Measurements from ENCODE around the gene HNRNPR. TPM values are rescaled to one million over a fixed set of nuclear protein-coding genes. Genes with fewer than 3 reads are reported as not detected.
A peak's percentile ranks its signal among the peaks of the same experiment; 100 is the strongest.

HNRNPR gene
- total RNA-seq, 1 experiment from 2014 or later, result 198 TPM

- no peak for DNase-seq
- Histone ChIP-seq H3K27ac (no peak overlapping the region), H3K9me3 (ENCODE audit: insufficient read depth, low read depth) (no peaks in the 10 kb centered on the region), H3F3A (ENCODE audit: insufficient read depth, low read depth) (peaks cover 3% of the 10 kb centered on the region; the same call in 1 of the 2 replicates), H3K4me2 (no peak overlapping the region), H3K4me1 (replicated peaks; ENCODE audit: insufficient read depth) (peaks cover 15% of the 10 kb centered on the region; the same call in 1 of the 2 replicates), H3K79me2 (ENCODE audit: low read depth) (no peaks in the 10 kb centered on the region), H3K27me3 (ENCODE audit: insufficient read depth, low read depth) (no peaks in the 10 kb centered on the region), H3K36me3 (ENCODE audit: low read depth) (no peaks in the 10 kb centered on the region), H4K20me1 (ENCODE audit: insufficient read depth) (no peaks in the 10 kb centered on the region), H2AFZ (no peak overlapping the region), H3K4me3 (no peak overlapping the region), H3K9me2 (ENCODE audit: insufficient read depth) (no peaks in the 10 kb centered on the region)
- TF ChIP-seq EZH2 (IDR thresholded peaks at IDR 0.05; ENCODE audit: low read depth) (no peak), CTCF (conservative IDR thresholded peaks at IDR 0.05) (no peak)
- intact Hi-C loops (cut with micrococcal nuclease; ENCODE audit: unreplicated experiment), result no loop called here
- ChIA-PET CTCF (no interaction called here), POLR2A (ENCODE audit: unreplicated experiment) (interaction anchor here (0.5 to 0.6 kb wide), 3 partner anchors 12 to 93 kb away, joined by 3 to 10 read pairs (median 3); no protein-coding TSS in a partner anchor)
- no TSS peak for BruUV-seq (replicated peaks)
Measured at GRCh38 chr1:23389837-23390321, 45.8 kb upstream of the HNRNPR start.

- H3K4me3 ChIP-seq, result no peak overlapping the region
- no peak for TF ChIP-seq EZH2 (IDR thresholded peaks at IDR 0.05; ENCODE audit: low read depth)
- no peak for TF ChIP-seq CTCF (conservative IDR thresholded peaks at IDR 0.05)
- no peak overlapping the region for H3K27ac ChIP-seq
- intact Hi-C loops (cut with micrococcal nuclease; ENCODE audit: unreplicated experiment), result no loop called here
- POLR2A ChIA-PET (ENCODE audit: unreplicated experiment), result no interaction called here
- no peaks in the 10 kb centered on the region for H4K20me1 ChIP-seq (ENCODE audit: insufficient read depth)
- H3K9me3 ChIP-seq (ENCODE audit: insufficient read depth, low read depth), result no peaks in the 10 kb centered on the region
- no peak for DNase-seq
- peaks cover 6% of the 10 kb centered on the region; the same call in 1 of the 2 replicates for H3K4me1 ChIP-seq (replicated peaks; ENCODE audit: insufficient read depth)
- H3K79me2 ChIP-seq (ENCODE audit: low read depth), result no peaks in the 10 kb centered on the region
- H3K4me2 ChIP-seq, result no peak overlapping the region
- H3F3A ChIP-seq (ENCODE audit: insufficient read depth, low read depth), result peaks cover 12% of the 10 kb centered on the region; the same call in 1 of the 2 replicates
- no peaks in the 10 kb centered on the region for H3K36me3 ChIP-seq (ENCODE audit: low read depth)
- H2AFZ ChIP-seq, result no peak overlapping the region
- H3K27me3 ChIP-seq (ENCODE audit: insufficient read depth, low read depth), result no peaks in the 10 kb centered on the region
- H3K9me2 ChIP-seq (ENCODE audit: insufficient read depth), result no peaks in the 10 kb centered on the region
- BruUV-seq (replicated peaks), result no TSS peak
- CTCF ChIA-PET, result no interaction called here
Measured at GRCh38 chr1:23387494-23387893, 43.4 kb upstream of the HNRNPR start.

- Histone ChIP-seq H3F3A (ENCODE audit: insufficient read depth, low read depth) (peaks cover 12% of the 10 kb centered on the region; the same call in 1 of the 2 replicates), H3K4me2 (peak overlapping the region; percentile 13), H3K36me3 (ENCODE audit: low read depth) (no peaks in the 10 kb centered on the region), H3K9me3 (ENCODE audit: insufficient read depth, low read depth) (no peaks in the 10 kb centered on the region), H2AFZ (no peak overlapping the region), H3K79me2 (ENCODE audit: low read depth) (no peaks in the 10 kb centered on the region), H3K27ac (no peak overlapping the region), H3K4me1 (replicated peaks; ENCODE audit: insufficient read depth) (peaks cover 6% of the 10 kb centered on the region; the same call in 1 of the 2 replicates), H3K4me3 (no peak overlapping the region), H3K9me2 (ENCODE audit: insufficient read depth) (no peaks in the 10 kb centered on the region), H3K27me3 (ENCODE audit: insufficient read depth, low read depth) (no peaks in the 10 kb centered on the region), H4K20me1 (ENCODE audit: insufficient read depth) (no peaks in the 10 kb centered on the region)
- TF ChIP-seq EZH2 (IDR thresholded peaks at IDR 0.05; ENCODE audit: low read depth) (no peak), CTCF (conservative IDR thresholded peaks at IDR 0.05) (no peak)
- intact Hi-C loops (cut with micrococcal nuclease; ENCODE audit: unreplicated experiment), result no loop called here
- no peak for DNase-seq
- BruUV-seq (replicated peaks), result no TSS peak
- POLR2A ChIA-PET (ENCODE audit: unreplicated experiment), result interaction anchor here (0.6 to 0.7 kb wide), 2 partner anchors 32 to 121 kb away, joined by 3 to 5 read pairs; no protein-coding TSS in a partner anchor
- CTCF ChIA-PET, result interaction anchor here (0.6 kb wide), 1 partner anchor 394 kb away, joined by 11 read pairs; no protein-coding TSS in a partner anchor
Measured at GRCh38 chr1:23385119-23385621, 41.1 kb upstream of the HNRNPR start.

Measured in PC-9 (cell line).